ENCODE measurements around the gene APBB1IP.

Gene APBB1IP

DNA sequence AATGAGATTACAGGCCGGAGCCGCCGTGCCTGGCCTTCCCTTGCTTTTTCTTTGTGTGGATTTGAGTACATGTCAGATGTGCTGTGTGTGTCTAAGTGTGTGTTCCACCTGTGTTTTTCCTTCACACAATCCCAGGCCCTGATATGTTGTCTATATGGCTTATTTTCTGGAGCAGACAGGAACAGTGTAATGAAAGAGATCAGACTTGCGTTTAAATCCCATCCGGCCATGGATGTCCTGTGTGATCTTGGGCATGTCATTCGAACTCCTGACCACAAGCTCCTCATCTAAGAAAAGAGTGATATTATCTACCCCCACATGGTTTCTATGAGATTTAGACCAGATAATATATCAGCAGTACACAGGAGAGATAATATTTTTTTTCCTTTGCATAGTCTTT, 37.2 kb downstream of the APBB1IP start:
- H3K9ac ChIP-seq (ENCODE audit: insufficient read length): no peak overlapping the region
- no peaks in the 10 kb centered on the region for H3K36me3 ChIP-seq (ENCODE audit: insufficient read depth, low read length)

DNA sequence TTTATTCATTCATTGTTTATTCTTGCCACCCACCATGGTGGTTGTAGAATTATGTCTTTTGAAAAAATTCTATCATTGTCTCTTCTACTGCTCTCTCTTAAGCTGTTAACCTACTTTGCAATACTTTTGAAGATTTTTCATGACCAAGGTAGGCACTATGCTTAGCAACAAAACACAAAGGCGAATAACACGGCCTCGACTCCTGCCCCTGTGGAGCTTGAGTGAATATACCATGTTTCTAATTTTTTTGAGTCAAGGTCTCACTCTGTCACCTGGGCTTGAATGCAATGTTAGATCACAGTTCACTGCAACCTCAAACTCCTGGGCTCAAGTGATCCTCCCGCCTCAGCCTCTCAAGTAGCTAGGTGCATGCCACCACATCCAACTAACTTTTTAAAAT, 39.4 kb downstream of the APBB1IP start:
- no peaks in the 10 kb centered on the region for H3K9me3 ChIP-seq (ENCODE audit: low read depth, low read length)
- TF ChIP-seq EZH2 (IDR thresholded peaks at IDR 0.05) (no peak), FOXP2 (optimal IDR thresholded peaks at IDR 0.05; ENCODE audit: control extremely low read depth, extremely low read length, insufficient read depth) (no peak), POLR2AphosphoS5 (IDR thresholded peaks at IDR 0.05; ENCODE audit: borderline replicate concordance, low read depth, low read length) (no peak)
- no peak overlapping the region for H3K4me3 ChIP-seq
- H3K36me3 ChIP-seq (ENCODE audit: insufficient read depth, low read length): no peaks in the 10 kb centered on the region
- no peak overlapping the region for H3K27ac ChIP-seq
- no peak overlapping the region for H3K9ac ChIP-seq (ENCODE audit: insufficient read length)
- no peak for DNase-seq (ENCODE audit: low read depth, low spot score)

More for the DNA sequence above, 37.2 kb downstream of the APBB1IP start:
- Histone ChIP-seq H3K4me3 (no peak overlapping the region), H3K9me3 (ENCODE audit: low read depth, low read length) (no peaks in the 10 kb centered on the region), H3K27ac (no peak overlapping the region)
- no peak for TF ChIP-seq FOXP2 (optimal IDR thresholded peaks at IDR 0.05; ENCODE audit: control extremely low read depth, extremely low read length, insufficient read depth)
- no peak for TF ChIP-seq EZH2 (IDR thresholded peaks at IDR 0.05)
- TF ChIP-seq POLR2AphosphoS5 (IDR thresholded peaks at IDR 0.05; ENCODE audit: borderline replicate concordance, low read depth, low read length): no peak
- DNase-seq (ENCODE audit: low read depth, low spot score): no peak

DNA sequence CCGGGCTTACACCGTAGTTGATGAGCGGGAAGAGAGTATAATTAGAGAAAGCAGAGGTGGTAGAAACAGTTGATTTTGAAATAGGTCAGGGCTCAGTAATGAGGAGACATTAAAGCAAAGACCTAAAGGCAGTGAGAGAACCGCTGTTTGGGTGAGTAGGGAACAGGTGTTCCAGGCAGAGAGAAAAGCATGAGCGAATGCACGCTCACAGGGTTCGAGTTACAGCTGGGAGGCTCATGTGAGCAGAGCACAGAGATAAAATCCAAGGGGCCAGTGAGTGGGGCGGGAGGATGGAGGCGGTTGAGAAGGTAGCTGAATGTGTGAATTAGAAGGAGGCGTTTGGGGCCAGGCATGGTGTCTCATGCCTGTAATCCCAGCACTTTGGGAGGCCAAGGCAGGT, 39.9 kb downstream of the APBB1IP start:
- Histone ChIP-seq H3K4me3 (no peak overlapping the region), H3K9me3 (ENCODE audit: low read depth, low read length) (no peaks in the 10 kb centered on the region), H3K9ac (ENCODE audit: insufficient read length) (no peak overlapping the region), H3K27ac (no peak overlapping the region), H3K36me3 (ENCODE audit: insufficient read depth, low read length) (no peaks in the 10 kb centered on the region)
- DNase-seq (ENCODE audit: low read depth, low spot score): no peak
- TF ChIP-seq FOXP2 (optimal IDR thresholded peaks at IDR 0.05; ENCODE audit: control extremely low read depth, extremely low read length, insufficient read depth): no peak
- TF ChIP-seq EZH2 (IDR thresholded peaks at IDR 0.05): no peak
- TF ChIP-seq POLR2AphosphoS5 (IDR thresholded peaks at IDR 0.05; ENCODE audit: borderline replicate concordance, low read depth, low read length): no peak

DNA sequence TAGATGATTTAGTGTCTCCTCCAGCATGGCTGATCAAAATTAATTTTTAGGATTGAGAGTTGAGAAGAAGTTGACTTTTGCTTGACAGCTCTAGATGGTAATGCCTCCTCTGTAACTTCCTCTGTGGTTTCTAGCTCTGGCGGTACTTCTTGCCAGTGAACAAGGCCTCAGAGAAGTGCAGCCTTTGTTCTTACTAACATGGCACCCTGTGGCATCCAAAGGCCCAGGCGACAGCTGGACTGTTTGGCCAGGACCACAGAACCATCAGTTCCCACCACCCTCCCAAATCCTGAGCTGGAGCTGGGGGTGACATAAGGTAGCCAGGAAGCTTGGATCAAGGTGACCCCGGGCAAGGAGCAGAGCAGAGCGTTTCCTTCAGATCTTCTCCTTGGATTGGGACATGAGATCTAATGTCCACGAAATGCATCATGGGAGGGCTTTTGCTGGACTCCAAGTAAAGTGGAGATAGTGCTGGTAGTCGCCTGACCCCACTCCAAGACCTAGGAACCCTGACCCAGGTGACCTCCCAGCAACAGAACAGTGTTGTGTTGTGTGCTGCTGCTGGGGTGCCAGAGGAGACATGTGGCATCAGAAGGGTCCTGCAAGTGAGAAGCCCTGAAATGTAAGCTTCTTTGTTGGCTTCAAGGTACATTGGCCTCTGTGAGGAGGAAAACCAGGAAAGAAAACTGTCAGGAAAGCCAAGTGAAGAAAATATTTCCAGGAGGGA, 41.8 kb downstream of the APBB1IP start:
- DNase-seq (ENCODE audit: low read depth, low spot score): no peak
- Histone ChIP-seq H3K4me3 (no peak overlapping the region), H3K9ac (ENCODE audit: insufficient read length) (no peak overlapping the region), H3K9me3 (ENCODE audit: low read depth, low read length) (no peaks in the 10 kb centered on the region), H3K27ac (no peak overlapping the region), H3K36me3 (ENCODE audit: insufficient read depth, low read length) (no peaks in the 10 kb centered on the region)
- TF ChIP-seq EZH2 (IDR thresholded peaks at IDR 0.05) (no peak), FOXP2 (optimal IDR thresholded peaks at IDR 0.05; ENCODE audit: control extremely low read depth, extremely low read length, insufficient read depth) (no peak), POLR2AphosphoS5 (IDR thresholded peaks at IDR 0.05; ENCODE audit: borderline replicate concordance, low read depth, low read length) (no peak)

DNA sequence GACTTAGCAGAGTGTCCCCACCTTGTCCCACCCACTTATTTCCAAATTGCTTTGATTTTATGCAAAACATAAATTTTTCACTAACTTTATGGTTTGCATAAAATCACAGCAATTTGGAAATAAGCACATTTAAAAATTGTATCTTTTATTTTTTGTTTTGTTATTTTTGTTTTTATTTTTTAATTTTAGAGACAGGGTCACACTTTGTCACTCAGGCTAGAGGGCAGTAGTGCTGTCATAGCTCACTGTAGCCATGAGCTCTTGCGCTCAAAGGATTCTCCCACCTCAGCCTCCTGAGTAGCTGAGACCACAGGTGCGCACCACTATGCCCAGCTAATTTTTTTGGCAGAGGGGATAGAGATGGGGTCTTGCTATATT, 43.2 kb downstream of the APBB1IP start:
- H3K27ac ChIP-seq: no peak overlapping the region
- no peaks in the 10 kb centered on the region for H3K36me3 ChIP-seq (ENCODE audit: insufficient read depth, low read length)
- no peak overlapping the region for H3K4me3 ChIP-seq
- H3K9ac ChIP-seq (ENCODE audit: insufficient read length): no peak overlapping the region
- TF ChIP-seq FOXP2 (optimal IDR thresholded peaks at IDR 0.05; ENCODE audit: control extremely low read depth, extremely low read length, insufficient read depth): no peak
- DNase-seq (ENCODE audit: low read depth, low spot score): no peak
- no peaks in the 10 kb centered on the region for H3K9me3 ChIP-seq (ENCODE audit: low read depth, low read length)

DNA sequence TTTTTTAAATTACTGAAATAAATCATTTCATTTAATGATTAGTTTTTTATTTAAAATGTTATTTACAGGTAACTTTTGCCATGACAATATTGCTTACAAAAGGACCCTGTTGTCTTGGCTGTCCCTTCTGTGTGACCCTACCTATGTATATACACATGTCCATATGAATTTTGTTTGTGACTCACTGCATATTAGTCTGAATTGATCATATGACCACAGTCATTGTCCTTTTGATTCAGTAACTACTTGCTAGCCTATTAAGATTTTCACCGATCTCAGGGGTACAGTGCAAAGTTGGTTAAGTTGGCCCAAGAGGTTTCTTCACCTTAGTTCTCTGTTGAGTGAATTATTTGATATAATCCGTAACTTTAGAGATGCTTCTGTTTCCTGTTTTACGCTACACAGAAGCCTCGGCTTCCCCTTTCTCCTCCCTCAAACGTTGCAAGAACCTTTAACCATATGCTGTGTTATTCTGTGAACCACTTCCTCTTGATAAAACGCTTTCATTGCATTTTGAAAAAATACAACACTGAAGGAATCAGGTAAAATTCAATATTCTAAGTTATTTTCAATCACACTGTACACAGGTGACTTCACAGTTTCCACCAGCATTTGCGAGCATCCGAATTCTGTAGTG, 43.9 kb downstream of the APBB1IP start:
- no peak overlapping the region for H3K9ac ChIP-seq (ENCODE audit: insufficient read length)
- TF ChIP-seq POLR2AphosphoS5 (IDR thresholded peaks at IDR 0.05; ENCODE audit: borderline replicate concordance, low read depth, low read length) (no peak), EZH2 (IDR thresholded peaks at IDR 0.05) (no peak), FOXP2 (optimal IDR thresholded peaks at IDR 0.05; ENCODE audit: control extremely low read depth, extremely low read length, insufficient read depth) (no peak)
- H3K4me3 ChIP-seq: no peak overlapping the region
- H3K36me3 ChIP-seq (ENCODE audit: insufficient read depth, low read length): no peaks in the 10 kb centered on the region
- no peak overlapping the region for H3K27ac ChIP-seq
- DNase-seq (ENCODE audit: low read depth, low spot score): no peak
- no peaks in the 10 kb centered on the region for H3K9me3 ChIP-seq (ENCODE audit: low read depth, low read length)

DNA sequence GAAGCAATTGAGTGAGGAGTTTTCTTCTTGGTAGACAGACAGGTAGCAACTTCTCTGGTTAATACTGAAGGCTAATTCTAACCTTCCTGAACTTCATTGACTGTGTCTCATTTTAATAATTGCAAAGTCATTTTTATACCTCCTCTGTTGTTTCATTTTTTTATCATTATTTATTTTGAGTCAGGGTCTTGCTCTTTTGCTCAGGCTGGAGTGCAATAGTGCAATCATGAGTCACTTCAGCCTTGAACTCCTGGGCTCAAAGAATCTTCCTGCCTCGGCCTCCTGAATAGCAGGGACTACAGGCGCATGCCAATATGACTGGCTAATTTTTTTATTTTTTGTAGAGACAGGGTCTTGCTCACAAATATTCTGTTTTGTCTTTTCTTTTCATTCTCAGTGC, 45.4 kb downstream of the APBB1IP start:
- Histone ChIP-seq H3K4me3 (no peak overlapping the region), H3K27ac (no peak overlapping the region), H3K36me3 (ENCODE audit: insufficient read depth, low read length) (no peaks in the 10 kb centered on the region), H3K9me3 (ENCODE audit: low read depth, low read length) (no peaks in the 10 kb centered on the region), H3K9ac (ENCODE audit: insufficient read length) (no peak overlapping the region)
- no peak for DNase-seq (ENCODE audit: low read depth, low spot score)
- TF ChIP-seq POLR2AphosphoS5 (IDR thresholded peaks at IDR 0.05; ENCODE audit: borderline replicate concordance, low read depth, low read length) (no peak), EZH2 (IDR thresholded peaks at IDR 0.05) (no peak), FOXP2 (optimal IDR thresholded peaks at IDR 0.05; ENCODE audit: control extremely low read depth, extremely low read length, insufficient read depth) (no peak)

DNA sequence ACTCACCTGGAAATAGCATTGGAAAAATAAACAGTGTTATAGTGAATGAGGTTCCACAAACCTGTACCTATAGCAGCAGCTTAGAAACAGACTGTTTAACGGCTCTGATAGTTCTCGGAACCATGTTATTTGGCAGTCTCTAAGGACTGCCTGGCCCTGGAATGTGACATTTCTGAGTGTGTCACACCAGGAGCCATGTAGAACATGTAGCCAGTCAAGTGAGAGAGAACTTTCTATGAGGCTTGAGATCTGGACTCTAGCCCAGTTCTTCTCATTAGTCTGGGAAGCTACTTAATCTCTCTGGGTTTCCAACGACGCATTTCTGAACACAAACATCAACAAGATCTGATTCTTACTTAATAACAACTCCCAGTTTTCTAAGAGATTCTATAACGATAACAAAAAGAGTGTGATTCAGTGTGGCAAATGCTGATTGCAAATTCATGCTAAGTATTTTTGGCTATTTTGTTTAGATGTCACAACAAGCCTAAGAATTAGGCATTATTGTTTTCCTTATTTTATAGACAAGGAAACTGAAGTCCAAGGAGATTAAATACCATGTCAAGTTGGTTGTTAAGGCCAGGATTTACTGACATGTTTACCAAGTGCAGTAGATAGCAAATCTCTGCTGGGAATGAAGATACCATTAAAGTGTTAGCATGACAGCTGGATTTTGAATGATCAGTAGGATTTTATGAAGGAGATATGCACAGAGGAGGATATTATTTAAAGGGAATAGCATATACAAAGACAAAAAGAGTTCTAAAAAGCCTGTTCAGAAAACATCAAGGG, 47.2 kb downstream of the APBB1IP start:
- TF ChIP-seq FOXP2 (optimal IDR thresholded peaks at IDR 0.05; ENCODE audit: control extremely low read depth, extremely low read length, insufficient read depth): no peak
- no peak for TF ChIP-seq POLR2AphosphoS5 (IDR thresholded peaks at IDR 0.05; ENCODE audit: borderline replicate concordance, low read depth, low read length)
- no peak for TF ChIP-seq EZH2 (IDR thresholded peaks at IDR 0.05)
- no peak for DNase-seq (ENCODE audit: low read depth, low spot score)
- no peaks in the 10 kb centered on the region for H3K9me3 ChIP-seq (ENCODE audit: low read depth, low read length)
- H3K4me3 ChIP-seq: no peak overlapping the region
- no peak overlapping the region for H3K27ac ChIP-seq
- H3K36me3 ChIP-seq (ENCODE audit: insufficient read depth, low read length): no peaks in the 10 kb centered on the region
- H3K9ac ChIP-seq (ENCODE audit: insufficient read length): no peak overlapping the region

All from SK-N-MC (cell line).